ENCODE data around the gene ZBTB11.
"Not testable (repeated sequence)": the region's sequence is repeated elsewhere in the genome, so short reads cannot be mapped to it uniquely, and the experiment has no call there.

Gene ZBTB11

DNA sequence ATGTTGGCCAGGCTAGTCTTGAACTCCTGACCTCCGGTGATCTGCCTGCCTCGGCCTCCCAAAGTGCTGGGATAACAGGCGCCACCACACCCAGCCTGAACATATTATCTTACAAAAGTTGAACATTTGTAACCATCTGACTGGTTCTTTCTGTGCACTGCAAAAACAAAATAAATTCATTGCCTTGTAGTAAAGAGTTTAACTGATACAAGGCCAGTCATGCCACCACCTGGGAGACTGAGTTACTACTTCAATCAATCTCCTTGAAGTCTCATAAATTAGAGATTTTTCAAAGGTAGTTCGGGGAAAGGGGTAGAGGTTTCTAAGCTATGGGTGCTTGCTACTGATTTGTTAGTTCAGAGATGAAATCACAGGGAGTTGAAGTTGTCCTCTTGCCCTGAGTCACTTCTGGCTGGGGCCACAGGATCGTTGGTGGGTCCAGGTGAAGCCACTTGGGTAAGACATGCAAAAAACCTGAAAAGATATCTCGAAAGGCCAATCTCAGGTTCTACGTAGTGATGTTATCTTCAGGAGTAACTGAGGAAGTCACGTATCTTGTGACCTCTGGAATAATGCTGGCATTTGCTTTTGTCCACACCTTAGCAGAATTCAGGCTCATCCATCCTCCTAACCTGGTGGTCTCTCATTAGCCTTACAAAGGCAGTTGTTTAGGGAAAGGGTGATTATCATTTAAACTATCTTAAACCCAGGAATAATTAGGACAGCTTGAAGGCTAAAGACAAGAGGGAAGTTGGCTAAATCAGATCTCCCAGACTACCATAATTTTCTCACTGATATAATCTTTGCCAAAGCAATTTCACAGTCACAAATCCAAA is 33.7 kb downstream of the ZBTB11 start:
- no peak for DNase-seq (ENCODE audit: low read depth)

DNA sequence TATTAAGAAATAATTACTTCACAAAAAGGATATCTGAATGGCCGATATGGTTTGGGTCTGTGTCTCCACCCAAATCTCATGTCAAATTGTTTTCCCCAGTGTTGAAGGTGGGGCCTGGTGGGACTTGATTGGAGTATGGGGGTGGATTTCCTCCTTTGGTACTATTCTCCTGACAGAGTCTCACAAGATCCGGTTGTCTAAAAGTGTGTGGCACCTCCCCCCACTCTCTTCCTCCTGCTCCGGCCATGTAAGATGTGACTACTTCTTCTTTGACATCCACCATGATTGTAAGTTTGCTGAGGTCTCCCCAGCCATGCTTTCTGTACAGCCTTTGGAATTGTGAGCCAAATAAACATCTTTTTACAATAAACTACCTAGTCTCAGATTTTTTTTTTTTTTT is 34.5 kb downstream of the ZBTB11 start:
- no peak for DNase-seq (ENCODE audit: low read depth)

DNA sequence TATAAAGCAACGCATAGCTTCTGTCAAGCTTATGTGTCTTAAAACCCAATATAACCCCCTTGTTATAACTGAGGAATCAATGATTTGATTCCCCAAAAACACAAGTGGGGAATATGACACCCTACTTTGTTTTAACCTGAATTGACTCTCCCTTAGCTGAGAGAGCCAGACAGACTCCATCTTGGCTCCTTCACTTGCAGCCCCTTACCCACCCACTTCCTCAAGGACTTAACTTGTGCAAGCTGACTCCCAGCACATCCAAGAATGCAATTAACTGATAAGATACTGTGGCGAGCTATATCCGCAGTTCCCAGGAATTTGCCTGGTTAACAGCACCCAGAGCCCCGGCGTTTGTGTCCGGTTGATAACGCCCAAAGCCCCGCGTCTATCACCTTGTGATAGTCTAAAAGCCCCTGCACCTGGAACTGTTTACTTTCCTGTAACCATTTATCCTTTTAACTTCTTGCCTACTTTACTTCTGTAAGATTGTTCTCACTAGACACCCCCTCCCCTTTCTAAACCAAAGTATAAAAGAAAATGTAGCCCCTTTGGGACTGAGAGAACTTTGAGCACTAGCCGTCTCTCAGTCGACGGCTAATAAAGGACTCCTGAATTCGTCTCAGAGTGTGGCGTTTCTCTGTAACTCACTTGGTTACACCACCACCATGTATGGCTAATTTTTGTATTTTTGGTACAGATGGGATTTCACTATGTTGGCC is 35.4 kb downstream of the ZBTB11 start:
- DNase-seq (ENCODE audit: low read depth): not testable (repeated sequence)

DNA sequence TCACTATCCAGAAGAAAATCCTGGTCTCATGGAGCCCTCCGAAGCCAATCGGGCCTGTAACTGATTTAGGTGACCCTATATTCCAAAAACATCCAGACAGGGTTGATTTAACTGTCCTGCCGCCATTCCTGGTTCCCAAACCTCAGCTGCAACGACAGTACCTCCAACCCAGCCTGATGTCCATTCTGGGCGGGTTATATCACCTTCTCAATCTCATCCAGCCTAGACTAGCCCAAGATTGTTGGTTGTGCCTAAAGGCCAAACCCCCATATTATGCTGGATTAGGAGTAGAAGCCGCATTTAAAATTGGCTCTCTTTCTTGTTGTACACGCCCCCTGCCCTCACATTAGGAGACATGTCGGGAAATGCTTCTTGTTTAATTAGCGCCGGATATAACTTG is 36.7 kb downstream of the ZBTB11 start:
- no peak for DNase-seq (ENCODE audit: low read depth)

DNA sequence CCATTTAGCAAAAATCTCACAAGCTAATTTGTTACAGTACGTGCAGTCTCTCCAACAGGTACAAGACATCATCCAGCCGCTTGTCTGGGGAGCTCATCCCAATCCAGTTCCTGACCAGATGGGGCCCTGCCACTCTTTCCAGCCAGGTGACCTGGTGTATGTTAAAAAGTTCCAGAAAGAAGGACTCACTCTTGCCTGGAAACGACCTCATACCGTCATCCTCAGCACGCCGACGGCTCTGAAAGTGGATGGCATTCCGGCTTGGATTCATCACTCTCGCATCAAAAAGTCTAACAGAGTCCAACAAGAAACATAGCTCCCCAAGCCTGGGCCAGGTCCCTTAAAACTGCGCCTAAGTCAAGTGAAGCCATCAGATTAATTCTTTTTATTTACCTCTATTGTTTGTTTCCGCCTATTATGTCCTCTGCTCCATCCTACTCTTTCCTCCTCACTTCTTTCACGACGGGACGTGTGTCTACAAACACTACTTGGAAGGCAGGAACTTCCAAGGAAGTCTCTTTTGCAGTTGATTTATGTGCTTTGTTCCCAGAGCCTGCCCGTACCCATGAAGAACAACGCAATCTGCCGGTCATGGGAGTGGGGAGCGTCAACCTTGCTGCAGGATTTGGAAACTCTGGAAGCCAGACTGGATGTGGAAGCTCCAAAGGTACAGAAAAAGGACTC is 37.5 kb downstream of the ZBTB11 start:
- no peak for DNase-seq (ENCODE audit: low read depth)

DNA sequence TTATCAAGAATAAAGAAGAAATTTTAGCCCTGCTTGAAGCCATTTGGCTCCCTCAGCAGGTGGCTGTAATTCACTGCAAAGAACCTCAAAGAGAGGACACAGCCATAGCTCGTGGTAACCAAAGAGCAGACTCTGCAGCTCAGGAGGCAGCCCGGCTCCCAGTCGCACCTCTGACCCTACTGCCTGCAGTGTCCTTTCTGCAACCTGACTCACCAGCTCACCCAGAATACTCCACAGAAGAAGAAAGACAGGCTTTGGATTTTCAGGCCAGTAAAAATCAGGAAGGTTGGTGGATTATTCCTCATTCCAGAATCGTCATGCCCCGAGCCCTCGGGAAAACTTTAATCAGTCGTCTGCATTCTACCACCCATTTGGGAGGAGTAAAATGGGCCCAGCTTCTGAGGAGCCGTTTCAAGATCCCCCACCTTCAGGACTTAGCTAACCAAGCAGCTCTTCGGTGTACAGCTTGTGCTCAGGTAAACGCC is 38.6 kb downstream of the ZBTB11 start:
- DNase-seq (ENCODE audit: low read depth): no peak

DNA sequence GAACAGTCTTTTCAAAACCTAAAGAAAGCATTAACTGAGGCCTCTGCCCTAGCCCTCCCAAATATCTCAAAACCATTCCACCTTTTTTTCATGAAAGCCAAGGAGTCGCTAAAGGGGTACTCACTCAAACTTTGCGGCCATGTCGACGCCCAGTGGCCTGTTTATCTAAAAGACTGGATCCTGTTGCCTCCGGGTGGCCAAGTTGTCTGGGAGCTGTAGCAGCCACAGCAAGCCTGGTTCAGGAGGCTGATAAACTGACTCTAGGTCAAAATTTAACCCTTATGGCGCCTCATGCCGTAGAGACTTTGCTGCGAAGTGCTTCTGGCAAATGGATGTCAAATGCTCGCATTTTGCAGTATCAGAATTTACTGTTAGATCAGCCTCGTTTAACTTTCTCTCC is 39.5 kb downstream of the ZBTB11 start:
- no peak for DNase-seq (ENCODE audit: low read depth)

DNA sequence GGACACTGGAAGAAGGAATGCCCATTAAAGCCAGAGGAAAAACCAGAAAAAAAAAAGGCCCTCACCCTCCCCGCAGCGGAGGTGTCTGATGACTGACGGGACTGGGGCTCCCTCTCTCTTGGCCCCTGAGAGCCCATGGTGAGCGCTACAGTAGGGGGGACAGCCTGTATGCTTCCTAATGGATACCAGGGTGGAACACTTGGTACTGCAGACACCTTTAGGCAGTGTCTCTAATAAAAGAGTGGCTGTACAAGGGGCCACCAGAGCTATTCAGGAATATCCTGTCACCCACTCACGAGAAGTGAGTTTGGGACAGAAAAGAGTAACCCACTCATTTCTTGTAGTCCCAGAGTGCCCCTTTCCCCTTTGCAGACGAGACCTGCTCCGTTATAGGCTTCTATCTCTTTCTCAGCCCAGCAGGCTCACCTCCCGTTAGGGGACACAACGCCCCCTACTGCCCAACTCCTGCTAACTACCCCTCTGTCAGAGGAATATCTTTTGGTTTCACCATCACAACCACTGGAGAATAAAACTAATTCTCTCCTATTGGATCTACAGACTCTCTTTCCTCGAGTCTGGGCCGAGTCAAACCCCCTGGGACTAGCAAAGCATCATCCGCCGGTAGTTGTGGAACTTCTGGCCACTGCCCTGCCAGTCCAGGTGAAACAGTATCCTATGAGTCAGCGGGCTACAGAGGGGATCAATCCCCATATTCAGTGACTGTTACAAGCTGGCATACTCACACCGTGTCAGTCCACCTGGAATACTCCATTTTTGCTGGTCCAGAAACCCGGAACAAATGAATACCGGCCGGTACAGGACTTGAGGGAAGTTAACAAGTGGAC is 40.8 kb downstream of the ZBTB11 start:
- peak; percentile 34 for DNase-seq (ENCODE audit: low read depth)

DNA sequence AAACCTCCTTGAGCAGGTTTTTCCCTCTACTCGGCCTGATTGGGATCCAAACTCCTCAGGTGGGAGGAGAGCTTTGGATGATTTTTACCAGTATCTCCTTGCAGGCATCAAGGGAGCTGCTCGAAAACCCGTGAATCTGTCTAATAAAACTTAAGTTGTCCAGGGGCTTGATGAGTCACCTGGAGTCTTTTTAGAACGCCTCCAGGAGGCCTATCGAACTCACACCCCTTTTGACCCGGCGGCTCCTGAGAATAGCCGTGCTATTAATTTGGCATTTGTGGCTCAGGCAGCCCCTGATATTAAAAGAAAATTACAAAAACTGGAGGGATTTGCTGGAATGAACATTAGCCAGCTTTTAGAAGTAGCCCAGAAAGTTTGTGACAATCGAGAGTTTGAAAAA is 41.6 kb downstream of the ZBTB11 start:
- DNase-seq (ENCODE audit: low read depth): no peak

DNA sequence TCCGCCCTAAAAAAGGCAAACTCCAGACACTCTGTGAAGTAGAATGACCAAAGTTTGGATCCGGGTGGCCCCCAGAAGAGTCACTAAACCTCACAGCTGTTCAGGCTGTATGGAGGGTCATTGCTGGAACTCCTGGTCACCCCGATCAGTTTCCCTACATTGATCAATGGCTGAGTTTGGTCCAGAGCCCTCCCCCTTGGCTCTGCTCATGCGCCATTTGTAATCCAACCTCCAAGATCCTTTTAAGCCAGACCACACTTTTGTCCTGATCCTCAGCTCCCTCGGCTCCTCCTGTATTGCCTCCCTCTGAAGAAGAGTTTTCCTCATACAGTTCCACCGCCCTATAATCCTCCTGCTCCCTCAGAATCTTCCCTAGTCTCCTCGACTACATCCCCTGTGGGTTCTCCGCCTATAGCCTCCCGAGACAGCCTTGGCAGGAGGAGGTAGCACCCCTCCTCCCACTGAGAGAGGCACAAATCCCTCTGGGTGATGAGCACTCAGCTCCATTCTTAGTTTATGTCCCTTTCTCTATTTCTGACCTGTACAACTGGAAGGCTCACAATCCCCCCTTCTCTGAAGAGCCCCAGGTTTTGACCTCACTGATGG is 42.2 kb downstream of the ZBTB11 start:
- DNase-seq (ENCODE audit: low read depth): no peak

DNA sequence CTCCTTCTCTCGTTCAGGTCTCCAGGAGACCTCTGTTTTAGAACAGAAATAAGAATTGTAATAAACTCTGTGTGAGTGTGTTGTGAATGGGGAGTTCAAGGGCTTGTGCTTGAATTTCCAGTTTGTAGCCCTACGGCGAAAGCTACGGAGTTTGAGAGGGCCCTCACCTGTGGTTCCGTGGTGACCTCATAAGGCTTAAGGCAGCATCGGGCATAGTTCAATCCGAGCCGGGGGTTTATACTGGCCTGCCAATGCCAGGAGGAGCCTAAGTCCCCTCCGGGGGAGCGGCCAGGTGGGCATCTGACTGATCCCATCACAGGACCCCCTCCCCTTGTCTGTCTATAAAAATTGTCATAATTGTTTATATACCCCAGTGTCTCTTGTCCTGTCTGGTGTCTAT is 43.7 kb downstream of the ZBTB11 start:
- no peak for DNase-seq (ENCODE audit: low read depth)

DNA sequence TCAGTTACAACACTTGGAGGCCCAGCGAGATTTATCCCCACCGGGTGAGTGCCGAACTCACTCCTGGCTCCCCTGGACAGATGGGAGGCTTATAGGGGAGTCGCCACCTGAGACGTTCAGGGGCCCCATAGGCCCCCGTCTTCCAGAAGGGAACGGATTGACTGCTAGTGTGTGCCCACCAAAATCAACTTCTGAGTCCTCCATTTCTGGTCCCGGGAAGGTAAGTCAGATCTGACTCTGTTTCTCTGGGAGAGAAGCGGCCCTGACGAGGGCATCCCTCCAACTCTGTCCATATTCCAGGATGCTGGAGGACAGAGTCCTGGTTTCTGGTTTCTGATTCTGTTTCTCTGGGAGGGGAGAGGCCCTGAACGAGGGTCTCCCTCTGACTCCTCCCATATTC is 44.3 kb downstream of the ZBTB11 start:
- DNase-seq (ENCODE audit: low read depth): no peak

DNA sequence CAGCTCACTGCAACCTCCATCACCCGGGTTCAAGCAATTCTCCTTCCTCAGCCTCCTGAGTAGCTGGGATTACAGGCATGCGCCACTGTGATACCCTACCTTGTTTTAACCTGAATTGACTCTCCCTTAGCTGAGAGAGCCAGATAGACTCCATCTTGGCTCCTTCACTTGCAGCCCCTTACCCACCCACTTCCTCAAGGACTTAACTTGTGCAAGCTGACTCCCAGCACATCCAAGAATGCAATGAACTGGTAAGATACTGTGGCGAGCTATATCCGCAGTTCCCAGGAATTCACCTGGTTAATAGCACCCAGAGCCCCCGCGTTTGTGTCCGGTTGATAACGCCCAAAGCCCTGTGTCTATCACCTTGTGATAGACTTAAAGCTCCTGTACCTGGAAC is 45.0 kb downstream of the ZBTB11 start:
- not testable (repeated sequence) for DNase-seq (ENCODE audit: low read depth)

DNA sequence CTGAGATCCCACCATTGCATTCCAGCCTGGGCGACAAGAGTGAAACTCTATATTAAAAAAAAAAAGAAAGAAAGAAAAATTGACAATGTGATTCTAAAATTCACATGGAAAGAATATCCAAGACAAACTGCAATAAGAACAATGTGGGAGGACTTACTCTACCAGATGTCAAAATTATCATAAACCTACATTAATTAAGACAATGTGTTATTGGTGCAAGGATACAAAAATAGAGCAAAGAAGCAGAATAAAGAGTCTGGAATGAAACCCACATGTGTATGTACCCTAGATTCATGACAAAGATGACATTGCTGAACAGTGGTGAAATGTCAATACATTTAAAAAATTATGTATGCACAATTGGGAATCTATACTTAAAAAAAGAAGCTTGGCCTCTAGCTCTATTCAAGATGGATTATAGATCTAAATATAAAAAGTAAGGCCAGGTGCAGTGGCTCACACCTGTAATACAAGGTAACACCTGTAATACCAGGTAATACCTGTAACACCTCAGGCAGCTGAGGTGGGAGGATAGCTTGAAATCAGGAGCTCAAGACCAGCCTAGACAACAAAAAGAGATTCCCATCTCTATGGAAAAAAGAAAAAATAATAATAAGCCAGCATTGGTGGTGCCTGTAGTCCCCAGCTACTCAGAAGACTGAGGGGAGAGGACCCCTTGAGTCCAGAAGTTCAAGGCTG is 45.7 kb downstream of the ZBTB11 start:
- DNase-seq (ENCODE audit: low read depth): no peak

DNA sequence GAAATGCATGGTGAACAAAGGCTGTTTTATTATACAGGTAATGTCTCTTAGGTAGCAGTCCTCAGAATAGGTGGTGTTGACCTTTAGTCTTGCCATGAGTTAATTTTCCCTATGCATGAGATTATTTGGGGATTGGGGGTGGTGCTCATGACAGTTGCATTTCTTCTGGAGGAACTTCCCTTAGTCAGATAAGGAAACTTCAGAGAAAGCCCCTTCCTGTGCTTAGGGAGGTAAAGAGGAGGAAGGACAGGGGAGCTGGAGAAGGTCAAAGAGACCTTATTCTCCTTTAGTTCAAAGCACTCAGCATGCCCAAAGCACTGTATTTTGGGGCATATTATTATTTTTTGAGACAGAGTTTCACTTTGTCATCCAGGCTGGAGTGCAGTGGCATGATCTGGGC is 47.7 kb downstream of the ZBTB11 start:
- no peak for DNase-seq (ENCODE audit: low read depth)

DNA sequence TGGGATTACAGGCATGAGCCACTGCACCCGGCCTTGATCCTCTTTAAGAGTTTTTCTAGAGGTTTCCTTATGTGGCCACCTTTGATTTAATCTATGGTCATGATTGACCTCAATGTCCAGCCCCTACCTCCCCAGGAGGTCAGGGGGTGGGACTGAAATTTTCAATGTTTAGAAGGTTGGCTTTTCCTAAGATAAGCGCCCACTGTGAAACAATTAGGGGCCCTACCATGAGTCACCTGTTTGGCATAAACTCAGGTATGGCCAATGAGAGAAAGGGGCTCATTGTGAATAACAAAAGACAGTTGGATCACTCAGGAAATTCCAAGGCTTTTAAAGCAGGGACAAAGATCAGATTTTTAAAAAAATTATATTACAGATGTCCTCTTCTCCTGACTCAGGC is 51.1 kb downstream of the ZBTB11 start:
- DNase-seq (ENCODE audit: low read depth): no peak

DNA sequence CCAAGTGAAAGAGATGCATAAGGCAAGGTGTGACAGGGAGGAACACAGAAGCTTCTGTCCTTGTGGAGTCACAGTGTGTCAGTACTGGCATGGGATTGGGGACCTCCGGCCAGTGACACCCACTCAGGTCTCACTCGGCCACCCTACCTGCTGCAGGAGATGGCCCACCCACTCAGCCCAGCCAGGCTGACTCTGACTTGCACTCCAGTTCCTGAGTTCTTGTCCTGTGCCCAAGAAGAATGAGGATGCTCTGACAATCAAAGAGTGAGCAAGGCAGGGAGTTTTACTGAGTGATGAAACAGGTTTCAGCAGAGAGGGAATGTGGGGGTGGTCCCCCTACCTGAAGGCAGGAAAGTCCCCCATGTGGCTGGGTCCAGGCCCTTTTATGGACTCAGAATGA is 52.1 kb downstream of the ZBTB11 start:
- no peak for DNase-seq (ENCODE audit: low read depth)

DNA sequence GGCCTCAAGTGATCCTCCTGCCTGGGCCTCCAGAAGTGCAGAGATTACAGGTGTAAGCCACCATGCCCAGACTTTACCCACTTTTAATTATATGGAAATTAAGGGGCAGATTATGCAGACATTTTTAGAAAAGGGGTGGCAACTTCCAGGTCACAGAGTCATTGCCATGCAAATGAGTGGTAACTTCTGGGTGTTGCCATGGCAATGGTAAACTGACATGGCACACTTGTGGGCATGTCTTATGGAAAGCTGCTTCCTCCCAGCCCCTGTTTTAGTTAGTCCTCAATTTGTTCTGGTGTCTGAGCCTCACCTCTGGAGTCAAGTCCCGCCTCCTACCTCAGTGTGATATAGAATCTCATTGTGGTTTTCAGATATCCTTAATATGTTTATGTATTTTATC is 53.3 kb downstream of the ZBTB11 start:
- no peak for DNase-seq (ENCODE audit: low read depth)

DNA sequence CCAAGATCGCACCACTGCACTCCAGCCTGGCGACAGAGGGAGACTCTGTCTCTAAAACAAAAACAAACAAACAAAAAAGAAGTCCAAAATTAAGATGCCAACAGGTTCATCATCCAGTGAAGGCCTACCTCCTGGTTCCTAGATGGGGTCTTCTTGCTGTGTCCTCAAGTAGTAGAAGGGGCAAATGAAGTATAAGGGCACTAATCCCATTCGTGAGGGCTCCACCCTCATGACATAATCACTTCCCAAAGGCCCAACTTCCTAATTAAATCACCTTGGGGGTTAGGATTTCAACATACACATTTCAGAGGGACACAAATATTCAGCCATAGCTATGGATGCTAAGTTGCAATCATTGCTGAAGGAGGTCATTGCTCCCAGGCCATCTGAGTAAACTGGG is 57.2 kb downstream of the ZBTB11 start:
- DNase-seq (ENCODE audit: low read depth): no peak

DNA sequence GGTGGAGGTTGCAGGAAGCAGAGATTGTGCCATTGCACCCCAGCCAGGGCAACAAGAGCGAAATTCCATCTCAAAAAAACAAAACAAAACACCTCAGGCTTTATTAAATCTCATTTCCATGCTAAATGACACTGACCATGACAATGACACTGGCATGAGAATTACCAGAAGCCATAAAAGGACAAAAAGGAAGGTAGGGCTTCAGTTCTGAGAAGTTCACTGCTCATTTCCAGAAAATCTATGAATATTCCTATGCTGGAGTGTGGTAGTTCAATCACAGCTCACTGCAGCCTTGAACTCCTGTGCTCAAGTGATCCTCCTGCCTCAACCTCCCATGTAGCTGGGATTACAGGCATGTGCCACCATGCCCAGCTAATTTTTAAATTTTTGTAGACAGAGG is 58.2 kb downstream of the ZBTB11 start:
- no peak for DNase-seq (ENCODE audit: low read depth)

DNA sequence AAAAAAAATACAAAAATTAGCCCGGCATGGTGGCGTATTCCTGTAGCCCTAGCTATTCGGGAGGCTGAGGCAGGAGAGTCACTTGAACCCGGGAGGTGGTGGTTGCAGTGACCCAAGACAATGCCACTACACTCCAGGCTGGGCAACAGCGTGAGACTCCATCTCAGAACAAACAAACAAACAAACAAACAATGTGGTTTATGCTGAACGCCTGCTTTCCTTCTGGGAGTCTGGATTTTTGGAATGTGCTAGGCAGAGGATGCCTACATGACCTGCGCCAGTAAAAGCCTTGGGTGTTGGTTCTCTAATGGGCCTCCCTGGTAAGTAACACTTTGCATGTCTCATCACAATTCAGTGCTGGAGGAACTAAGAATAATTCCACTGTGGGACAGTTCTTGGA is 59.5 kb downstream of the ZBTB11 start:
- DNase-seq (ENCODE audit: low read depth): no peak
